Spleen (tissue), 7 donors: ENCODE results near the gene BAK1.
A peak's percentile ranks its signal among the peaks of the same experiment; 100 is the strongest.
"Not testable (repeated sequence)": the region's sequence is repeated elsewhere in the genome, so short reads cannot be mapped to it uniquely, and the experiment has no call there.

Source experiments
- CTCF ChIP-seq, 11 experiments: fragments of 200-600 bp in 7 of 11; fragments of 450-650 bp in 4 of 11; sonication (generic) in 4 of 11; IDR thresholded peaks in 8 of 11; conservative IDR thresholded peaks in 3 of 11; 1 replicate in 7 of 11; 2 replicates in 4 of 11; pipeline versions ENCODE4 v1.4.0 to v1.8.0; 2016 to 2021; ENCODE audit warnings: antibody characterized with exemption in 11 of 11, inconsistent platforms in 4 of 11, mild to moderate bottlenecking in 1 of 11
- POLR2A ChIP-seq, 3 donors: fragments of 450-650 bp; IDR thresholded peaks; one replicate each; pipeline ENCODE4 v1.5.1; 2017; ENCODE audit warnings: antibody characterized with exemption in 3 of 3, mild to moderate bottlenecking in 1 of 3
- POLR2AphosphoS5 ChIP-seq, 3 donors: sonication (generic); formaldehyde crosslinking; IDR thresholded peaks; one replicate each; pipeline ENCODE4 v1.5.1; 2017; ENCODE audit warnings: antibody characterized with exemption in 3 of 3
- donor health status: DM: no; HTN: no; CAD: no; lungs with moderate emphysema.
- donor health status: DM: no; HTN: no; CAD: no.
- donor health status: DM: no; HTN: no; CAD: no.

- not testable (repeated sequence) for TF ChIP-seq CTCF (IDR thresholded peaks at IDR 0.05 in 8 of 11, conservative IDR thresholded peaks at IDR 0.05 in 3 of 11); POLR2A (IDR thresholded peaks at IDR 0.05)
- peak in 1 of 3 donors; percentile 45 for TF ChIP-seq POLR2AphosphoS5 (IDR thresholded peaks at IDR 0.05)
Measured at GRCh38 chr6:33533163-33533869, 46.8 kb downstream of the BAK1 start.
